NCI-H1694 treated with DMSO at 0.1 percent for 48 hours (cell line): ENCODE data around the gene IL1R2.

ENCODE experiments used
- DNase-seq: peaks from one replicate; lab custom pipeline; 2025; lab: John Stamatoyannopoulos, UW

Gene IL1R2

GRCh38 chr2:102043560-102043959, 51.8 kb downstream of the IL1R2 start:
- no peak for DNase-seq

- no peak for DNase-seq
Measured at GRCh38 chr2:102044235-102044896, 52.6 kb downstream of the IL1R2 start.

- no peak for DNase-seq
Measured at GRCh38 chr2:102044967-102045489, 53.3 kb downstream of the IL1R2 start.

- DNase-seq, result no peak
Measured at GRCh38 chr2:102045697-102046096, 53.9 kb downstream of the IL1R2 start.

- no peak for DNase-seq
Measured at GRCh38 chr2:102046135-102046986, 54.6 kb downstream of the IL1R2 start.

- DNase-seq, result no peak
Measured at GRCh38 chr2:102048465-102048864, 56.7 kb downstream of the IL1R2 start.

- no peak for DNase-seq
Measured at GRCh38 chr2:102049756-102050443, 58.1 kb downstream of the IL1R2 start.

- no peak for DNase-seq
Measured at GRCh38 chr2:102050854-102051391, 59.2 kb downstream of the IL1R2 start.

- no peak for DNase-seq
Measured at GRCh38 chr2:102051692-102052277, 60.0 kb downstream of the IL1R2 start.

GRCh38 chr2:102052365-102052764, 60.6 kb downstream of the IL1R2 start:
- DNase-seq, result no peak

- no peak for DNase-seq
Measured at GRCh38 chr2:102053096-102053495, 61.3 kb downstream of the IL1R2 start.

- no peak for DNase-seq
Measured at GRCh38 chr2:102055346-102055990, 63.7 kb downstream of the IL1R2 start.

GRCh38 chr2:102056079-102056581, 64.4 kb downstream of the IL1R2 start:
- DNase-seq, result no peak

- no peak for DNase-seq
Measured at GRCh38 chr2:102057502-102058292, 65.9 kb downstream of the IL1R2 start.

- DNase-seq, result no peak
Measured at GRCh38 chr2:102058293-102058833, 66.6 kb downstream of the IL1R2 start.

GRCh38 chr2:102059151-102059550, 67.4 kb downstream of the IL1R2 start:
- DNase-seq, result no peak

GRCh38 chr2:102060047-102060446, 68.3 kb downstream of the IL1R2 start:
- DNase-seq, result no peak

GRCh38 chr2:102060792-102061191, 69.0 kb downstream of the IL1R2 start:
- DNase-seq, result no peak

- DNase-seq, result no peak
Measured at GRCh38 chr2:102061286-102061699, 69.5 kb downstream of the IL1R2 start.
